Activated naive CD8-positive, alpha-beta T cell treated with anti-CD3 and anti-CD28 coated beads, Interleukin-2, amount 10 ng/mL, durations not matched to agents 7 days and 5 days (primary cell): ENCODE measurements around the gene USB1. TPM values are rescaled to one million over a fixed set of nuclear protein-coding genes. Genes with fewer than 3 reads are reported as not detected.
"Not testable (repeated sequence)": the region's sequence is repeated elsewhere in the genome, so short reads cannot be mapped to it uniquely, and the experiment has no call there.

Experiments used
- ATAC-seq: fragments of 150-1000 bp; cut with Tn5 transposase; one replicate; pipeline ENCODE4 v1.10.0; 2021; ENCODE audit warnings: low read depth, moderate library complexity
- POLR2A ChIA-PET: fragments of 350-600 bp; sonication (Branson Sonifier 250); formaldehyde crosslinking; loops from one replicate; lab custom pipeline; 2021; ENCODE audit warnings: antibody characterized with exemption; lab: Charles Lee
- DNase-seq: peaks from one replicate; pipeline ENCODE4 v3.0.0; 2021
- H3K27ac Mint-ChIP-seq: one replicate; pipeline ENCODE4 v1.8.0; 2022; ENCODE audit warnings: mild to moderate bottlenecking, mixed read lengths
- H3K27me3 Mint-ChIP-seq: one replicate; pipeline ENCODE4 v1.8.0; 2022; ENCODE audit warnings: mild to moderate bottlenecking, moderate library complexity, mixed read lengths
- H3K36me3 Mint-ChIP-seq: one replicate; pipeline ENCODE4 v1.8.0; 2021; ENCODE audit warnings: mild to moderate bottlenecking, mixed read lengths
- H3K4me1 Mint-ChIP-seq: one replicate; pipeline ENCODE4 v1.8.0; 2021; ENCODE audit warnings: mixed read lengths
- H3K4me3 Mint-ChIP-seq: one replicate; pipeline ENCODE4 v1.8.0; 2022; ENCODE audit warnings: mild to moderate bottlenecking, moderate library complexity, mixed read lengths
- H3K9me3 Mint-ChIP-seq: one replicate; pipeline ENCODE4 v1.8.0; 2021; ENCODE audit warnings: mixed read lengths
- total RNA-seq, 2 experiments: library from RNA; stranded (reverse); gene quantifications; one replicate each; pipeline ENCODE4 v1.2.3, GENCODE V29; 2021

Gene USB1
- total RNA-seq, 2 experiments from 2014 or later: 47.4 to 53.9 TPM

DNA sequence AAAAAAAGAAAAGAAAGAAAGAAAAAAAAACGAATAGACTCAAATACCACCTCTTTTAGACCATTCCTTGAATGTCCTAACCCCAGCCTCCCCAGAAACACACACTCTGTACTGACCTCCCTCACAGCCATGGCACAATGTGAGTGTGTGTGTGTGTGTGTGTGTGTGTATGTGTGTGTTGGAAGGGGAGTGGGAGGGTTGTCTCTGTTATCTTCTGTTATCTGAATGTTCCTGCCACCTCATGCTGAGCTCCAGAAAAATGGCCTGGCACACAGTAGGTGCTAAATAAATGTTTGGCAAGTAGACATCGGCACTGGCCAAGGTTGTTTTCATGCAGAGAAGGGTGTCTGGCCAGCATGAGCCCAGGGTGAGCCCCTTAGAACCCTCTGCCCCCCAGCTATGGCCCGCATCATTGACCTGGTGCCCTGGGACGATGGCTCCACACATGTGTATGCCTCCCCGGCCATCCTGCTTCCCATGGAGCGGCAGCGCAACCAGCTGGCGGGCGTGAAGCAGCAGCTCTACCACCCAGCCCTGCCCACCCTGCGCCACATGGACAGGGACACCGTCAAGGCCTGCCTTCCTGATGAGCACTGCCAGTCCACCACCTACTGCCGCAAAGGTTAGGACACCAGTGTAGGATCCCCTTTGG lies 23.7 kb upstream of the USB1 start:
- ATAC-seq: no peak
- H3K4me1 Mint-ChIP-seq: no peaks in the 10 kb centered on the region

GRCh38 chr16:57978070-57978465 lies 23.1 kb upstream of the USB1 start:
- H3K27me3 Mint-ChIP-seq, H3K4me1 Mint-ChIP-seq, DNase-seq, ATAC-seq, POLR2A ChIA-PET, H3K9me3 Mint-ChIP-seq, H3K4me3 Mint-ChIP-seq, H3K36me3 Mint-ChIP-seq, H3K27ac Mint-ChIP-seq: not testable (repeated sequence)

More for the DNA sequence above, 23.7 kb upstream of the USB1 start:
- H3K27ac Mint-ChIP-seq: no peak overlapping the region
- no peak for DNase-seq
- H3K36me3 Mint-ChIP-seq: no peaks in the 10 kb centered on the region
- H3K27me3 Mint-ChIP-seq: peaks cover 7% of the 10 kb centered on the region
- POLR2A ChIA-PET: no interaction called here
- no peaks in the 10 kb centered on the region for H3K9me3 Mint-ChIP-seq
- H3K4me3 Mint-ChIP-seq: no peak overlapping the region

- no peak for ATAC-seq
- H3K36me3 Mint-ChIP-seq: no peaks in the 10 kb centered on the region
- no peaks in the 10 kb centered on the region for H3K4me1 Mint-ChIP-seq
- H3K9me3 Mint-ChIP-seq: no peaks in the 10 kb centered on the region
- peaks cover 6% of the 10 kb centered on the region for H3K27me3 Mint-ChIP-seq
- H3K27ac Mint-ChIP-seq: no peak overlapping the region
- POLR2A ChIA-PET: interaction anchor here (1.7 kb wide), 1 partner anchor 19 kb away, joined by 5 read pairs; no protein-coding TSS in a partner anchor
- H3K4me3 Mint-ChIP-seq: no peak overlapping the region
- DNase-seq: no peak
Measured at GRCh38 chr16:57979006-57979585, 22.1 kb upstream of the USB1 start.

DNA sequence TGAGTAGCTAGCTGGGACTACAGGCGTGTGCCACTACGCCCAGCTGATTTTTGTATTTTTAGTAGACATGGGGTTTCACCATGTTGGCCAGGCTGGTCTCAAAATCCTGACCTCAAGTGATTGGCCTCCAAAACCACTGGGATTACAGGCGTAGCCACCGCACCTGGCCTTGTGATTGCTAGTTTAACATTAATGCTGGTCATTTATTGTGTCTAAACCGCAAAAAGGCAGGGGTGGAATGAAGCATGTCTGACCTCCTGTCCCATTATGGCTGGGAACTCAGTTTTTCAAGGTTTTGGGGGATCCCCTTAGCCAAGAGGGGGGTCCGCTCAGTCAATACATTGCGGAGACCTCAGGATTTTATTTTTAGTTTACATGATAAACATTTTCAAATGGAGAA lies 19.6 kb upstream of the USB1 start:
- POLR2A ChIA-PET: no interaction called here
- H3K4me3 Mint-ChIP-seq: no peak overlapping the region
- ATAC-seq: no peak
- H3K36me3 Mint-ChIP-seq: no peaks in the 10 kb centered on the region
- DNase-seq: no peak
- peaks cover 11% of the 10 kb centered on the region for H3K27me3 Mint-ChIP-seq
- H3K4me1 Mint-ChIP-seq: peaks cover 2% of the 10 kb centered on the region
- no peaks in the 10 kb centered on the region for H3K9me3 Mint-ChIP-seq
- no peak overlapping the region for H3K27ac Mint-ChIP-seq

DNA sequence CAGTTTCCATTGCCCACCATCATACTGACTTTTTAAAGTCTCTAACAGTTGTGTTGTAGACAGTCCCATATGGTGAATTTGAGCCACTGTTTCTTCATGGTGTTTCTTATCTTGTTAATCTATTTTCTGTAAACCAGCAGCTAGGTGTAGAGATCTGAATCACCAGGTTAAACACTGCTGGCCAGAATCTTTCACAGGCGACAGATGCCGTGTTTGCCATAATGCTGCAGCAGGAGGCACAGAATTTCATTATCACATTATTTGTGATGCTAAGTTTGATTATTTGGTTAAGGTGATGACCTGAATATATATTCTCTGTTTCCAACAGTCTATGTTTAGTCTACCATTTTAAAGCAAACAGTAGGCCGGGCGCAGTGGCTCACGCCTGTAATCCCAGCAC lies 18.8 kb upstream of the USB1 start:
- DNase-seq (no peak), ATAC-seq (no peak)
- Mint-ChIP-seq H3K4me3 (no peak overlapping the region), H3K27me3 (peaks cover 9% of the 10 kb centered on the region), H3K27ac (no peak overlapping the region), H3K9me3 (no peaks in the 10 kb centered on the region), H3K36me3 (no peaks in the 10 kb centered on the region), H3K4me1 (peaks cover 2% of the 10 kb centered on the region)
- POLR2A ChIA-PET: no interaction called here

DNA sequence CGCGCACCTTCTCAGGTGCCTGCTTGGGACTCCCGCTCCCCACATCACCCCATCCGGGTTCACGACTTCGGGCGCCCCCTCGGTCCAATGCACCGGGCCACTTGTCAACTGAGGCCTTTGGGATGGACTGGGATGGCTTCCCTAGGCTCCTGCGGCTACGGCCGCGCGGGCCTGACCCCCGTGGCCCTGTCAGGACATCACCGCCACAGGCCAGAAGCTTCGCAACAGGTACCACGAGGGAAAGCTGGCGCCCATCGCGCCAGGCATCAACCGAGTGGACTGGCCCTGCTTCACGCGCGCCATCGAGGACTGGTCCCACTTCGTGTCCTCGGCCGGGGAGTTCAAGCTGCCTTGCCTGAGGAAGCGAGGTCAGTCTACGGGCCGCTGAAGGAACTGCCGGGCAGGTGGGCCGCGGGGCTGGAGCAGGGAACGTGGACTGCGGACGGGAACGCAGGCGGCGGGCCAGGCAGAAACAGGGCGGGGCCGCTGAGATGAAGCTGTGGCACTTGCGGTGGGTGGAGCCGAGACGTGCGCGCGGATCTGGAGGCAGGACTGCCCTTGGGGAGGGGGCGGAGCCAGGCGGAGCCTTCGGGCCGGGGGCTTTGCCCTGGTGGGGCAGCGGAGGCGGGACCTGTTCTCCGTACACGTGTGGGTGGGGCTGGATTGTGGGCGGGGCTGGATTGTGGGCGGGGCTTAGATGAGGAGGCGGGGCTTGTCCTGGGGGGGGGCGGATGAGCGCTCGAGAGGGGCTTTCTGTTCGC lies 16.6 kb upstream of the USB1 start:
- H3K27ac Mint-ChIP-seq: peak overlapping the region; percentile 82
- no peaks in the 10 kb centered on the region for H3K9me3 Mint-ChIP-seq
- peaks cover 9% of the 10 kb centered on the region for H3K27me3 Mint-ChIP-seq
- H3K4me1 Mint-ChIP-seq: peaks cover 2% of the 10 kb centered on the region
- ATAC-seq (peak; percentile 97), DNase-seq (peak; percentile 91)
- H3K4me3 Mint-ChIP-seq: peak overlapping the region; percentile 94
- no peaks in the 10 kb centered on the region for H3K36me3 Mint-ChIP-seq
- POLR2A ChIA-PET: interaction anchor here (0.6 kb wide), 1 partner anchor 16 kb away, joined by 3 read pairs; the partner anchor contains the start of gene USB1

GRCh38 chr16:57985204-57986181 lies 15.7 kb upstream of the USB1 start:
- H3K27me3 Mint-ChIP-seq: peaks cover 9% of the 10 kb centered on the region
- DNase-seq (no peak), ATAC-seq (peak; percentile 60)
- H3K4me1 Mint-ChIP-seq: peaks cover 2% of the 10 kb centered on the region
- H3K9me3 Mint-ChIP-seq: no peaks in the 10 kb centered on the region
- H3K27ac Mint-ChIP-seq: peak overlapping the region; percentile 82
- H3K4me3 Mint-ChIP-seq: peak overlapping the region; percentile 94
- no peaks in the 10 kb centered on the region for H3K36me3 Mint-ChIP-seq
- POLR2A ChIA-PET: interaction anchor here (0.5 to 0.6 kb wide), 2 partner anchors 15 to 628 kb away, joined by 3 to 4 read pairs; partner anchors contain the start of gene USB1

DNA sequence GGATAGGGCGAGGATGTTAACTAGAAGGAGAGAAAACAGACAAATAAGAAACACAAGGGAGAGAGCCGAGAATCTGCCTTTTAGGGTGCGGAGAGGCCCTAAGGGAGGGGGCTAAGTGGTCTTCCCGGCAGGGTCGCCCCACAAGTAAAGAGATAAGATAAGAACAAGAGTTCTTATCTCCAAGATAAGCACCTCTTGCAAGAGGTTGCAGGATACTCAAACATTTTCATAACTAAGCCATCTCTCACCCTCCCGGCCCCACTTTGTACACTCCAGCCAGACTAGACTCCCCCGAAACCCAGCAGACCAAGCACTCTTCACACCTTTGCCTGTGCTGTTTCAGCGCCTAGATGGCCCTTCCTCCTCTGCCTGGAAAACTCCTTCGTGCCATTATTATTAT lies 15.0 kb upstream of the USB1 start:
- ATAC-seq (no peak), DNase-seq (no peak)
- H3K27me3 Mint-ChIP-seq: peaks cover 9% of the 10 kb centered on the region
- POLR2A ChIA-PET: interaction anchor here (0.5 kb wide), 1 partner anchor 629 kb away, joined by 4 read pairs; no protein-coding TSS in a partner anchor
- peak overlapping the region; percentile 4 for H3K4me3 Mint-ChIP-seq
- H3K36me3 Mint-ChIP-seq: no peaks in the 10 kb centered on the region
- peaks cover 2% of the 10 kb centered on the region for H3K4me1 Mint-ChIP-seq
- no peaks in the 10 kb centered on the region for H3K9me3 Mint-ChIP-seq
- no peak overlapping the region for H3K27ac Mint-ChIP-seq

DNA sequence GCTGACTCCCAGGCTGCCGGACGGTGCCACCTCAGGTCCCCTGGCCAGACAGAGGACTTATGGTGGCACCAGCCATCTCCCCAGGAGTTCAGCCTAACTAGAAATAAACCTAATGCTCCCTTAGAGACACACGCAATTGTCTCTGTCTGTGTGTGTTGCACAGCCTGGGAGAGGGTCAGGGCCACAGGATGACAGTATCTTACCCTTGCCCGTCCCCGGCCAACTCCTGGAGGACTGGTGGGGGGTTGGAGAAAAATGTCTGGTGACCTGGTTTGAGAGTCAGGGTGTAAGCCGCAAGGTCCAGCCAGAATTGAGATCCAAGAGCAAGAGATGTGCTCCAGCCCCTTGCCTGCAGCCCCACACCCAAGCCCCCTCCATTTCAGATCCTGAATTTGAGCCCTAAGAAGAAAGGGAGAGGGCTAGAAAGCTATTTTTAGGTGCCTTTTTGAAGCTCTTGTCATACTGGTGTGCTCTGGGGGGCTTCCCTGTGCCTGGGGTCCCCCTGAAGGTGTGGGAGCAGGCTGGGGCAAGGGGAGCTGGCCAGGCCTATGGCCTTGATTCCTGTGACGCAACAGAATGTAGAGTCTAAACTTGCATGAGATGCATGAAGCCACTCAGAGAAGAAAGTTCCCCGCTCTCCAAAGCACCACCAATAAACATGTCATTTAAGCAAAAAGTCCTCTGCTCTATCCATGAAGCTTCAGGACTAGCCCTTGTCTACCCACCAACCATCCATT lies 13.6 kb upstream of the USB1 start:
- POLR2A ChIA-PET: no interaction called here

GRCh38 chr16:57988929-57989328 lies 12.3 kb upstream of the USB1 start:
- H3K4me3 Mint-ChIP-seq: no peak overlapping the region
- no peaks in the 10 kb centered on the region for H3K36me3 Mint-ChIP-seq
- no peak overlapping the region for H3K27ac Mint-ChIP-seq
- no peak for ATAC-seq
- POLR2A ChIA-PET: interaction anchor here (1.0 to 1.9 kb wide), 2 partner anchors 10 to 11 kb away, joined by 3 to 5 read pairs; partner anchors contain the start of gene ZNF319
- peaks cover 9% of the 10 kb centered on the region for H3K27me3 Mint-ChIP-seq
- H3K9me3 Mint-ChIP-seq: no peaks in the 10 kb centered on the region
- peaks cover 2% of the 10 kb centered on the region for H3K4me1 Mint-ChIP-seq
- no peak for DNase-seq

More for the DNA sequence above, 13.6 kb upstream of the USB1 start:
- no peak for DNase-seq
- H3K36me3 Mint-ChIP-seq: no peaks in the 10 kb centered on the region
- H3K9me3 Mint-ChIP-seq: no peaks in the 10 kb centered on the region
- H3K4me1 Mint-ChIP-seq: peaks cover 2% of the 10 kb centered on the region
- no peak for ATAC-seq
- no peak overlapping the region for H3K27ac Mint-ChIP-seq
- H3K4me3 Mint-ChIP-seq: no peak overlapping the region
- H3K27me3 Mint-ChIP-seq: peaks cover 9% of the 10 kb centered on the region

- no peak for DNase-seq
- ATAC-seq: no peak
- peaks cover 2% of the 10 kb centered on the region for H3K27me3 Mint-ChIP-seq
- peaks cover 12% of the 10 kb centered on the region for H3K4me1 Mint-ChIP-seq
- H3K4me3 Mint-ChIP-seq: no peak overlapping the region
- no peaks in the 10 kb centered on the region for H3K9me3 Mint-ChIP-seq
- H3K36me3 Mint-ChIP-seq: peaks cover 2% of the 10 kb centered on the region
- H3K27ac Mint-ChIP-seq: no peak overlapping the region
- POLR2A ChIA-PET: no interaction called here
Measured at GRCh38 chr16:57991551-57992059, 9.6 kb upstream of the USB1 start.

DNA sequence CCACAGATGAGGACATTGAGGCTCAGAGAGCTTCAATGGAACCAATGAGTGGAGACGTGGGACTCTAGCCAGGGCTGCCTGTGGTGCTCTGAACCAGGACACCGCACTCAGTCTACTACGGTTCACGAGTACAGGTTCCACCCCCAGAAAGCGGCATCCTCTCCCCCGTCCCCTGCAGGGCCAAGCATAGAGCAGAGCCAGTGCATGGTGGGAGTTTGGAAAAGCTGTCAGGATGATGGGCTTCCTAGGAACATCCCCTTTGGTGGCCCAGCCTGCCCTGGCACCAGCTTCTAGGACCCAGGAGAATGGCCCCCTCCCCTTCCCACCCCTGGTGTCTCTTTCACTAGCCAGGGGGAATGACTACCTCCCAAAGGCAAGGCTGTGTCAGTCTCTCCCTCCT lies 9.1 kb upstream of the USB1 start:
- ATAC-seq (no peak), DNase-seq (no peak)
- POLR2A ChIA-PET: no interaction called here
- Mint-ChIP-seq H3K4me1 (peaks cover 12% of the 10 kb centered on the region), H3K4me3 (no peak overlapping the region), H3K27me3 (no peaks in the 10 kb centered on the region), H3K27ac (no peak overlapping the region), H3K9me3 (no peaks in the 10 kb centered on the region), H3K36me3 (peaks cover 2% of the 10 kb centered on the region)
